ENCODE measurements around the gene RNF213.

The RNF213 gene

GRCh38 chr17:80446645-80447405 lies 186.2 kb downstream of the RNF213 start:
- H3K4me3 ChIP-seq (ENCODE audit: low read depth, low read length) = no peak overlapping the region

GRCh38 chr17:80447790-80448189 lies 187.1 kb downstream of the RNF213 start:
- H3K4me3 ChIP-seq (ENCODE audit: low read depth, low read length) = no peak overlapping the region

Measured in iPS-11a (cell line).